Astrocyte of the spinal cord (primary cell): ENCODE measurements around the gene LEUTX.
"Not testable (repeated sequence)": the region's sequence is repeated elsewhere in the genome, so short reads cannot be mapped to it uniquely, and the experiment has no call there.

ENCODE experiments used
- DNase-seq: peaks from one replicate; pipeline ENCODE4 v3.0.0; 2011; ENCODE audit warnings: low read depth, low spot score
- H3K4me3 ChIP-seq: 2 replicates; pipeline ENCODE4 v1.5.1; 2011; ENCODE audit warnings: low read depth, mild to moderate bottlenecking, low read length, moderate library complexity
- in situ Hi-C: cut with HindIII; loops from 2 replicates; pipeline ENCODE4 v1.10.0; 2017; ENCODE audit warnings: low sequenced_read_pairs
- TF ChIP-seq, protein P1 (sequence below): IDR thresholded peaks from 2 replicates; pipeline ENCODE4 v1.5.1; 2012; ENCODE audit warnings: low read depth, mild to moderate bottlenecking, low read length, inconsistent platforms

LEUTX gene

GRCh38 chr19:39811064-39811463 lies 32.4 kb downstream of the LEUTX start:
- DNase-seq: no peak
- TF ChIP-seq, protein P1, sequence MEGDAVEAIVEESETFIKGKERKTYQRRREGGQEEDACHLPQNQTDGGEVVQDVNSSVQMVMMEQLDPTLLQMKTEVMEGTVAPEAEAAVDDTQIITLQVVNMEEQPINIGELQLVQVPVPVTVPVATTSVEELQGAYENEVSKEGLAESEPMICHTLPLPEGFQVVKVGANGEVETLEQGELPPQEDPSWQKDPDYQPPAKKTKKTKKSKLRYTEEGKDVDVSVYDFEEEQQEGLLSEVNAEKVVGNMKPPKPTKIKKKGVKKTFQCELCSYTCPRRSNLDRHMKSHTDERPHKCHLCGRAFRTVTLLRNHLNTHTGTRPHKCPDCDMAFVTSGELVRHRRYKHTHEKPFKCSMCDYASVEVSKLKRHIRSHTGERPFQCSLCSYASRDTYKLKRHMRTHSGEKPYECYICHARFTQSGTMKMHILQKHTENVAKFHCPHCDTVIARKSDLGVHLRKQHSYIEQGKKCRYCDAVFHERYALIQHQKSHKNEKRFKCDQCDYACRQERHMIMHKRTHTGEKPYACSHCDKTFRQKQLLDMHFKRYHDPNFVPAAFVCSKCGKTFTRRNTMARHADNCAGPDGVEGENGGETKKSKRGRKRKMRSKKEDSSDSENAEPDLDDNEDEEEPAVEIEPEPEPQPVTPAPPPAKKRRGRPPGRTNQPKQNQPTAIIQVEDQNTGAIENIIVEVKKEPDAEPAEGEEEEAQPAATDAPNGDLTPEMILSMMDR: no peak
- H3K4me3 ChIP-seq: no peak overlapping the region
- in situ Hi-C loops: no loop called here

- no peak for DNase-seq
- in situ Hi-C loops: no loop called here
- TF ChIP-seq, protein P1: no peak
- H3K4me3 ChIP-seq: no peak overlapping the region
Measured at GRCh38 chr19:39813264-39813993, 34.8 kb downstream of the LEUTX start.

DNA sequence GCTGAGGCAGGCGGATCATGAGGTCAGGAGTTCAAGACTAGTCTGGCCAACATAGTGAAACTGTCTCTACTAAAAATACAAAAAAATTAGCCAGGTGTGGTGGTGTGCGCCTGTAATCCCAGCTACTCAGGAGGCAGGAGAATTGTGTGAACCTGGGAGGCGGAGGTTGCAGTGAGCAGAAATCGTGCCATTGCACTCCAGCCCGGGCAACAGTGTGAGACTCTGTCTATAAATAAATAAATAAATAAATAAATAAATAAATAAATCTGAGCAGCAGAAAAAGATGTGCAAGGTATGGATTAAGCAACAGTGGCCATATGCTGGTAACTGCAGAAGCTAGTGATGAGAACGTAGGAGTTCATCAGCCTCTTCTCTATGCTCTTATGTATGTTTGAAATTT lies 35.5 kb downstream of the LEUTX start:
- H3K4me3 ChIP-seq, DNase-seq, in situ Hi-C loops: not testable (repeated sequence)

- no peak for DNase-seq
- no peak overlapping the region for H3K4me3 ChIP-seq
- in situ Hi-C loops: no loop called here
- TF ChIP-seq, protein P1: no peak
Measured at GRCh38 chr19:39814595-39814994, 35.9 kb downstream of the LEUTX start.

DNA sequence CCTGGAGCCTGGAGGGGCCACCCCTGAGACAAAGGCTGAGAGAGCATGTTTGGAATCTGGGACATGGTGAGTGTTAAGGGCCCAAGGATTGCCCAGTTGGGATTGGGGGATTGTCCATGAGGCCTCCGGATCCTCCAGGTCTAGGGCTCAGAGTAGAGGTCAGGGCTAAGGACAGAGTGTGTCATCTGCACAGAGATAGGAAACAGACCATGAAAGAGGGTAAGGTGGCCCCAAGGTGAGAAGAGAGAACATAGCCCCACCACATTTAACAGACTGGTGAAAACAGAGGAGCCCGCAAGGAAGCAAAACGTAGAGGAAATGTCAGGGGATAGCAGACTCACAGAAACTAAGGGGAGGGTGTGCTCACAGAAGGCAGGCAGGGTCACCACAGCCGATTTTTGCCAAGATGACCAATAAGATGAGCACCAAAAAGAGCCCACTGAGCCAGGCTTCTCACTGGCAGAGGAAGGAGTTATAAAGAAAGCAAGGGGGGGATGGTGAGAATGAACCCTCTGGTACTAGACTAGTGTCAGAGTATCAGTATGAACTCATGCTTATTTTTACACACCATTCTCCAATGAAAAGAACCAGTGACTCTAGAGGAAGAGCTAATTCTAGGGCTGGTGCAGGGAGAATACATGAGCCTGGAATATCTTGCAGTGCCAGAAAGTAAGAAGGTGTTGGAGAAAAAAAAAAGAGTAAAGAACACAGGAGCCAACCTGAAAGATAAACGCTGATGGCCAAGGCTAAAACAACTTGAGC lies 37.8 kb downstream of the LEUTX start:
- H3K4me3 ChIP-seq: no peak overlapping the region
- TF ChIP-seq, protein P1: no peak
- no peak for DNase-seq
- in situ Hi-C loops: no loop called here

GRCh38 chr19:39817888-39818561 lies 39.4 kb downstream of the LEUTX start:
- no peak overlapping the region for H3K4me3 ChIP-seq
- TF ChIP-seq, protein P1: no peak
- in situ Hi-C loops: no loop called here
- no peak for DNase-seq
